Esophagus squamous epithelium (tissue), 5 donors: ENCODE results near the gene TNFAIP2. TPM values are rescaled to one million over a fixed set of nuclear protein-coding genes. Genes with fewer than 3 reads are reported as not detected.

Experiments used
- DNase-seq: peaks from one replicate; lab custom pipeline; 2025; lab: John Stamatoyannopoulos, UW
- H3K27ac ChIP-seq, 4 donors: fragments of 200-600 bp; sonication (generic); one replicate each; pipeline ENCODE4 v1.5.1; 2016 to 2019; ENCODE audit warnings: mild to moderate bottlenecking in 1 of 4
- H3K27me3 ChIP-seq, 4 donors: fragments of 200-600 bp; sonication (generic); 1 replicate in 3 of 4; 2 replicates in 1 of 4; pipeline versions ENCODE4 v1.5.1 to v1.6.0; 2017 to 2021; ENCODE audit warnings: antibody characterized with exemption in 1 of 4
- H3K36me3 ChIP-seq, 3 donors: fragments of 200-600 bp; sonication (generic); one replicate each; pipeline ENCODE4 v1.5.1; 2016 to 2019
- H3K4me1 ChIP-seq, 3 donors: fragments of 200-600 bp; sonication (generic); one replicate each; pipeline ENCODE4 v1.5.1; 2017 to 2019
- H3K4me3 ChIP-seq, 4 donors: fragments of 200-600 bp; sonication (generic); 1 replicate in 3 of 4; 2 replicates in 1 of 4; pipeline ENCODE4 v1.5.1; 2016 to 2019; ENCODE audit warnings: mild to moderate bottlenecking in 2 of 4, moderate library complexity in 1 of 4
- H3K9me3 ChIP-seq, 3 donors: fragments of 200-600 bp; sonication (generic); one replicate each; pipeline ENCODE4 v1.5.1; 2016 to 2019
- CTCF ChIP-seq, 6 experiments: fragments of 450-650 bp in 4 of 6; fragments of 200-600 bp in 2 of 6; sonication (generic) in 2 of 6; IDR thresholded peaks; one replicate each; pipeline ENCODE4 v1.5.1; 2016 to 2019; ENCODE audit warnings: antibody characterized with exemption in 6 of 6, mild to moderate bottlenecking in 4 of 6, moderate library complexity in 4 of 6
- POLR2A ChIP-seq, 4 donors: fragments of 450-650 bp; IDR thresholded peaks; one replicate each; pipeline ENCODE4 v1.6.1; 2017; ENCODE audit warnings: antibody characterized with exemption in 4 of 4, mild to moderate bottlenecking in 4 of 4, moderate library complexity in 3 of 4
- WGBS, 2 donors: methylation state at CpG; one replicate each; pipeline ENCODE4 v1.1.5; 2018; 5-methylcytosine and 5-hydroxymethylcytosine counted together
- intact Hi-C: fragments of 100-400 bp; cut with DNase I; formaldehyde crosslinking; loops from one replicate; pipeline ENCODE4 v1.15.0; 2022
- total RNA-seq, 4 donors: library from RNA; depleted of rRNA; stranded (reverse); fragments of >200 nt; gene quantifications; one replicate each; pipeline ENCODE4 v1.1.0, GENCODE V29; 2016
- donor health status: DM: yes; HTN: yes; CAD: no.

The TNFAIP2 gene
- total RNA-seq, 4 donors from 2014 or later = 36.6 to 163 (median 130) TPM

DNA sequence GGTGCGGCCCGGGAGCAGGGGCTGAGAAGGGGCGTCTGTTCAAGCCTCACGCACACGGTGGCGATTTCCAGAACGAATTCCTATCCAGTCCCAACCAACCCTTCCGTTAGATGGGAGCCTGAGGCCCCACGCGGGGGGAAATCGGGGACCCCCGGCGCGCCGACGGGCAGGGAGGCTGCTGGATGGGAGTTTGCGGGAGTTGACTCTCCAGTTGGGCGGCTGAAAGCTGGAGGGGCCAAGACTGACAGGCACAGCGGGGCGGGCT lies 18.9 kb upstream of the TNFAIP2 start:
- intact Hi-C loops = loop anchor here (5.0 to 10.0 kb wide), 2 partner anchors 80 to 188 kb away; no protein-coding TSS in a partner anchor
- no peak for DNase-seq
- peaks cover 5 to 62% (median 11%) of the 10 kb centered on the region in 4 donors for H3K27me3 ChIP-seq
- peak overlapping the region in 2 of 4 donors; percentile 26 to 58 for H3K4me3 ChIP-seq
- no peaks in the 10 kb centered on the region for H3K9me3 ChIP-seq
- WGBS, 2 donors = 15 to 20% methylated on average over 6 to 7 of the region's 20 CpGs
- H3K36me3 ChIP-seq = no peaks in the 10 kb centered on the region
- TF ChIP-seq CTCF (IDR thresholded peaks at IDR 0.05) = no peak
- TF ChIP-seq POLR2A (IDR thresholded peaks at IDR 0.05) = no peak
- no peak overlapping the region for H3K27ac ChIP-seq
- H3K4me1 ChIP-seq = peaks cover 32 to 51% (median 46%) of the 10 kb centered on the region in 3 donors

DNA sequence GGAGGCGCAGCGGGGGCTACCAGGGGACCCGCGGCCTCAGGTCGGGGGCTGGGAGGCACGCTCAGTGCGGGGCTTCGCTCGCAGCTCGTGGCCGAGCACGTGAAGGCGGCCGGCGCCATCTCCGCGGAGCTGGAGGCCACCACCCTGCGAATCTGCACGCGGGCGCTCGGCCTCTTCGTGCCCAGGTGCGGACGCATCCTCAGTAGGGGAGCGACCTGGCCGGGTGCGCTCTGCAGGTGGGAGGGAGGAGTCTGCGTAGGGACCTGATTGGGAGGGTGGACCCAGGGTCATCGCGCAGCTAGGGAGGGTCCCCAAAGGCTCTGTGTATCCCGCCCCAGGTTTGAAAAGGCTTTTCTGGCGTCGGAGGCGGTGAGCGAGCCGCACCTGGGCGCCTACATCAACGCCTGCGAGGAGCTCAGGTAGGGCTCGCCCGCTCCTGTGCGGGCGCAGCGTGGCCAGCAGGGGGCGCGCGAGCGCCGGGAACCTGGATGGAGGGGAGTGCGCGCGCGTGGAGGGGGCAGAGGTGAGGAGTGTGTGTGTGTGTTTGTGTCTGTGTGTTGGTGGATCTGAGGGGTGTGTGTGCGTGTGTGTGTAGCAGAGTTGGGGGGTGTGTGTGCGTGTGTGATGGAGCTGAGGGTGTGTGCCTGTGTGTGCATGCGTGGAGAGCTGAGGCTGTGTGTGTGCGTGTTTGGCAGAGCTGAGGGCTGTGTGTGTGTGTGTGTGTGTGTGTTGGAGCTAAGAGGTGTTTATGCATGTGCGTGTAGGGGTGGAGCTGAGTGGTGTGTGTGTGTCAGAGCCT lies 18.4 kb upstream of the TNFAIP2 start:
- peaks cover 35 to 50% (median 44%) of the 10 kb centered on the region in 3 donors for H3K4me1 ChIP-seq

DNA sequence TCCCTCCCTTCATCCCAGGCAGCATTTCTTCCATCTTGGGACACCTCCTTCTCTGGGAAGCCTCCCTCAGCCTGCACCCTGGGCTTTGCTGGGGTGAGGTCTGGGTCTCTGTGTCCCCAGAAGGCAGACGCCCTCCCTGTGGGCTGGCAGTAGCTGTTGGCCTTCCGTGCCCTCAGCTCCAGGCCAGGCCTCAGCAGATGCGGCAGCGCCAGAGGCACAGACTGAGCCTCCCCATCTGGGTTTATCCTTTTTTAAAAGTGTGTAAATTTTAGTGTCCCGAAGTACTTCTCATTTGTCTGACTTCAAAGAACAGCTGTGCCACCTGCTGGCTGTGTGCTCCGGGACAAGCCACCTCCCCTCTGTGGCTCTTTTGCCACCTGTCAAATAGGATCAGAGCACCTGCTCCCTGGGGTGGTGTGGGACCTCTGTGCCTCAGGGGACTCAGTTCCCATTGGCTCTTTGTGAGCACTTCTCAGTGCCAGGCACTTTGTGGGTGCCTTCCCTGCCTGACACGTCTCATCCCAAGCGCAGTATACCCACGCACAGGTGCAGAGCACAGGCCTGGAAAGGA lies 17.6 kb upstream of the TNFAIP2 start:
- intact Hi-C loops = loop anchor here (10.0 kb wide), 1 partner anchor 79 kb away; no protein-coding TSS in a partner anchor
- Histone ChIP-seq H3K36me3 (no peaks in the 10 kb centered on the region), H3K27me3 (peaks cover 5 to 48% (median 11%) of the 10 kb centered on the region in 4 donors), H3K9me3 (no peaks in the 10 kb centered on the region), H3K4me1 (peaks cover 43 to 58% (median 45%) of the 10 kb centered on the region in 3 donors), H3K27ac (peak overlapping the region in 1 of 4 donors; percentile 25), H3K4me3 (no peak overlapping the region)
- WGBS, 2 donors = 42 to 50% methylated on average over 2 to 4 of the region's 9 CpGs
- TF ChIP-seq POLR2A (IDR thresholded peaks at IDR 0.05) (no peak), CTCF (IDR thresholded peaks at IDR 0.05) (peak in 3 of 6 experiments; percentile 16 to 29 (median 21))
- no peak for DNase-seq

More for the DNA sequence above, 18.4 kb upstream of the TNFAIP2 start:
- H3K27ac ChIP-seq = no peak overlapping the region
- no peak for DNase-seq
- no peaks in the 10 kb centered on the region for H3K36me3 ChIP-seq
- WGBS, 2 donors = 10 to 12% methylated on average over 9 to 11 of the region's 59 CpGs
- H3K27me3 ChIP-seq = peaks cover 5 to 56% (median 11%) of the 10 kb centered on the region in 4 donors
- peak overlapping the region in 2 of 4 donors; percentile 7 to 58 for H3K4me3 ChIP-seq
- TF ChIP-seq POLR2A (IDR thresholded peaks at IDR 0.05) (no peak), CTCF (IDR thresholded peaks at IDR 0.05) (peak; percentile 96 to 99 (median 98))
- intact Hi-C loops = loop anchor here (5.0 to 10.0 kb wide), 2 partner anchors 80 to 187 kb away; no protein-coding TSS in a partner anchor
- H3K9me3 ChIP-seq = no peaks in the 10 kb centered on the region

GRCh38 chr14:103107455-103107854 lies 15.8 kb upstream of the TNFAIP2 start:
- H3K9me3 ChIP-seq = no peaks in the 10 kb centered on the region
- TF ChIP-seq POLR2A (IDR thresholded peaks at IDR 0.05) = no peak
- TF ChIP-seq CTCF (IDR thresholded peaks at IDR 0.05) = no peak
- peaks cover 5 to 32% (median 10%) of the 10 kb centered on the region in 4 donors for H3K27me3 ChIP-seq
- DNase-seq = no peak
- no peak overlapping the region for H3K4me3 ChIP-seq
- no CpG with 5 or more reads among the region's 23 CpGs for WGBS, 2 donors
- H3K27ac ChIP-seq = no peak overlapping the region
- intact Hi-C loops = loop anchor here (10.0 kb wide), 1 partner anchor 77 kb away; no protein-coding TSS in a partner anchor
- H3K36me3 ChIP-seq = no peaks in the 10 kb centered on the region
- peaks cover 57 to 70% (median 62%) of the 10 kb centered on the region in 3 donors for H3K4me1 ChIP-seq
